Neural progenitor cell (in vitro differentiated cells): ENCODE measurements around the gene PAK4. TPM values are rescaled to one million over a fixed set of nuclear protein-coding genes. Genes with fewer than 3 reads are reported as not detected.

Experiments used
- DNase-seq: peaks from one replicate; pipeline ENCODE4 v3.0.0-alpha.2; 2016; ENCODE audit warnings: low spot score
- H2AFZ ChIP-seq: fragments of 200-600 bp; sonication (generic); replicated peaks from 2 replicates; pipeline ENCODE4 v1.6.1; 2016; ENCODE audit warnings: antibody characterized with exemption
- H3F3A ChIP-seq: fragments of 200-600 bp; sonication (generic); 2 replicates; pipeline ENCODE4 v1.6.1; 2016; ENCODE audit warnings: antibody characterized with exemption, low read depth
- H3K27ac ChIP-seq: fragments of 200-600 bp; sonication (generic); 2 replicates; pipeline ENCODE4 v1.5.1; 2016; ENCODE audit warnings: mild to moderate bottlenecking
- H3K27me3 ChIP-seq: fragments of 200-600 bp; sonication (generic); 2 replicates; pipeline ENCODE4 v1.6.1; 2016; ENCODE audit warnings: mild to moderate bottlenecking, moderate library complexity
- H3K36me3 ChIP-seq: fragments of 200-600 bp; sonication (generic); 2 replicates; pipeline ENCODE4 v1.5.1; 2016
- H3K4me1 ChIP-seq: fragments of 200-600 bp; sonication (generic); 2 replicates; pipeline ENCODE4 v1.6.1; 2016; ENCODE audit warnings: mixed run types
- H3K4me2 ChIP-seq: fragments of 200-600 bp; sonication (generic); 2 replicates; pipeline ENCODE4 v1.6.1; 2016
- H3K4me3 ChIP-seq: fragments of 200-600 bp; sonication (generic); 2 replicates; pipeline ENCODE4 v1.5.1; 2016
- H3K79me2 ChIP-seq: fragments of 200-600 bp; sonication (generic); 2 replicates; pipeline ENCODE4 v1.6.1; 2016; ENCODE audit warnings: low read depth
- H3K9ac ChIP-seq: fragments of 200-600 bp; sonication (generic); 2 replicates; pipeline ENCODE4 v1.6.1; 2016
- H3K9me3 ChIP-seq: fragments of 200-600 bp; sonication (generic); 2 replicates; pipeline ENCODE4 v1.5.1; 2016; ENCODE audit warnings: low read depth
- H4K20me1 ChIP-seq: fragments of 200-600 bp; sonication (generic); 2 replicates; pipeline ENCODE4 v1.6.1; 2016; ENCODE audit warnings: low read depth
- H3K27ac Mint-ChIP-seq: 3 replicates; pipeline ENCODE4 v1.8.0; 2021; ENCODE audit warnings: mixed read lengths
- H3K27me3 Mint-ChIP-seq: 2 replicates; pipeline ENCODE4 v1.8.0; 2022; ENCODE audit warnings: low read depth, mild to moderate bottlenecking, inconsistent platforms, moderate library complexity, mixed read lengths; ENCODE audit not compliant: insufficient read depth
- H3K36me3 Mint-ChIP-seq: 3 replicates; pipeline ENCODE4 v1.8.0; 2021; ENCODE audit warnings: mixed read lengths
- H3K4me1 Mint-ChIP-seq: 3 replicates; pipeline ENCODE4 v1.8.0; 2021; ENCODE audit warnings: mixed read lengths
- H3K4me3 Mint-ChIP-seq: 3 replicates; pipeline ENCODE4 v1.8.0; 2021; ENCODE audit warnings: mild to moderate bottlenecking, moderate library complexity, mixed read lengths
- H3K9me3 Mint-ChIP-seq: 3 replicates; pipeline ENCODE4 v1.8.0; 2020; ENCODE audit warnings: mixed read lengths
- CTCF ChIP-seq: fragments of 200-600 bp; sonication (generic); IDR thresholded peaks from 2 replicates; pipeline ENCODE4 v1.5.1; 2017; ENCODE audit warnings: antibody characterized with exemption, mild to moderate bottlenecking
- EZH2 ChIP-seq: fragments of 200-600 bp; sonication (generic); IDR thresholded peaks from 2 replicates; pipeline ENCODE4 v1.6.1; 2017; ENCODE audit warnings: antibody characterized with exemption, mild to moderate bottlenecking, moderate library complexity
- EZH2phosphoT487 ChIP-seq: fragments of 200-600 bp; sonication (generic); IDR thresholded peaks from 2 replicates; pipeline ENCODE4 v1.6.1; 2017; ENCODE audit warnings: antibody characterized with exemption
- total RNA-seq: library from RNA; depleted of rRNA; stranded (reverse); fragments of >200 nt; gene quantifications from 2 replicates; pipeline ENCODE4 v1.2.3, GENCODE V29; 2015; ENCODE audit warnings: low replicate concordance

The PAK4 gene
- total RNA-seq, 1 donor from 2014 or later, result 9.7 TPM

DNA sequence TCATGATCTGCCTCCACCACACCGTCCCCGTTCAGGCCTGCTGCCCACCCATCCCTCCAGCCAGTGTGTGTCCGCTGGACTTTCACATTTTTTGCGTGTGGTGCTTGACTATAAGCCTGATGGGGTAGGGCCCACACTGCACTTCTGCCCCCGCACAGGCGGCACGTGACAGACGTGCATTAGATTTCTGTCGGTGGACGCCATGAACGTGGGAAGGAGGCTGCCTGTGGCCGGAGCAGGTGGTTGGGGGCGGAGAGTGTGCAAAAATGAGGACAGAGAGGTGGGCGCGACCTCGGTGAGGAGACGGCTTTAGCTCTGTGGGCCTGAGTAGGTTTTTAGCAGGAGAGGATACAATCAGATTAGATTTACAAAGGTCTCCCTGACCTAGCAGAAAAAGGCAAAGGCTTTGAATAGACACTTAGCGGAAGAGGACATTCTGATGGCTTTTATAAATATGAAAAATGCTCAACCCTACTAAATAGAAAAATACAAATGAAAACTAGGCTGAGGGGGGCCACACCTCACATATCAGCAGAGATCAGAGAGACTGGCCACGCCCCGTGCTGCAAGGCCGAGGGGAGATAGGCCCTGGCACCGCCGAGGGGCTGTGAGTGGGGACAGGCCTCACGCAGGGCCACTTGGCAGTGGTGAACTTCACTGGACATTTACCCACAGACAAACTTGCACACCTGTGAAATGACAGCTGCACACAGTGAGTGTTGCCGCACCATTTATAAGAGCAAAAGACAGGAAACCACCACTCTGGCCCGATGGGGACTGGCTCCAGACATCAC, 25.4 kb downstream of the PAK4 start:
- Histone ChIP-seq H3K4me2 (no peak overlapping the region), H4K20me1 (peaks cover 76% of the 10 kb centered on the region), H3K79me2 (peaks cover 88% of the 10 kb centered on the region), H3K36me3 (peaks cover 5% of the 10 kb centered on the region), H3K9me3 (no peaks in the 10 kb centered on the region), H2AFZ (no peak overlapping the region), H3K4me1 (peaks cover 14% of the 10 kb centered on the region), H3K27me3 (no peaks in the 10 kb centered on the region), H3K27ac (no peak overlapping the region), H3K9ac (no peak overlapping the region), H3F3A (peaks cover 7% of the 10 kb centered on the region), H3K4me3 (no peak overlapping the region)
- peaks cover 14% of the 10 kb centered on the region for H3K36me3 Mint-ChIP-seq
- H3K4me3 Mint-ChIP-seq, result no peak overlapping the region
- TF ChIP-seq EZH2phosphoT487 (no peak), EZH2 (no peak), CTCF (no peak)
- peaks cover 7% of the 10 kb centered on the region for H3K27me3 Mint-ChIP-seq
- H3K4me1 Mint-ChIP-seq, result peaks cover 14% of the 10 kb centered on the region
- no peak for DNase-seq
- peaks cover 2% of the 10 kb centered on the region for H3K9me3 Mint-ChIP-seq
- no peak overlapping the region for H3K27ac Mint-ChIP-seq

DNA sequence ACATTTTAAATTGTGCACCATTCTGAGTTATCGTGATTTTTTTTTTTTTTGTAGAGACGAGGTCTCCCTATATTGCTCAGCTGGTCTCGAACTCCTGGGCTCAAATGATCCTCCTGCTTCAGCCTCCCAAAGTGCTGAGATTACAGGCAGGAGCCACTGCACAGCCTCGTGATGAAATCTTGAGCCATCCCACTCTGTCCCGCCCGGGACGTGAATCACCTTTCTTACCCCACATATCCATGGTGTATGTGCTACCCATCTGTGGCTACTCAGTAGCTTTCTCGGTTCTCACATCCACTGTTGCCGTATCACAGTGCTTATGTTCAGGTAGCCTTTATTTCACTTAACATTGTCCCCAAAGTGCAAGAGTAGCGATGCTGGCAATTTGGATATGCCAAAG, 26.5 kb downstream of the PAK4 start:
- DNase-seq, result no peak
- Histone ChIP-seq H3F3A (no peaks in the 10 kb centered on the region), H3K36me3 (peaks cover 5% of the 10 kb centered on the region), H2AFZ (no peak overlapping the region), H3K4me3 (no peak overlapping the region), H4K20me1 (peaks cover 77% of the 10 kb centered on the region), H3K9me3 (no peaks in the 10 kb centered on the region), H3K79me2 (peaks cover 85% of the 10 kb centered on the region), H3K27ac (no peak overlapping the region), H3K27me3 (no peaks in the 10 kb centered on the region), H3K4me1 (peaks cover 13% of the 10 kb centered on the region), H3K4me2 (no peak overlapping the region), H3K9ac (no peak overlapping the region)
- H3K27me3 Mint-ChIP-seq, result peaks cover 7% of the 10 kb centered on the region
- TF ChIP-seq EZH2phosphoT487, result no peak
- no peak for TF ChIP-seq EZH2
- TF ChIP-seq CTCF, result no peak
- no peak overlapping the region for H3K27ac Mint-ChIP-seq
- no peak overlapping the region for H3K4me3 Mint-ChIP-seq
- H3K9me3 Mint-ChIP-seq, result peaks cover 2% of the 10 kb centered on the region
- peaks cover 17% of the 10 kb centered on the region for H3K4me1 Mint-ChIP-seq
- H3K36me3 Mint-ChIP-seq, result peaks cover 14% of the 10 kb centered on the region

GRCh38 chr19:39154100-39154628, 28.6 kb downstream of the PAK4 start:
- H3K27ac Mint-ChIP-seq, result peak overlapping the region; percentile 22
- H3K36me3 ChIP-seq, result peaks cover under 1% of the 10 kb centered on the region
- no peak overlapping the region for H3K4me2 ChIP-seq
- H3K27ac ChIP-seq, result no peak overlapping the region
- H3K79me2 ChIP-seq, result peaks cover 75% of the 10 kb centered on the region
- H3K27me3 Mint-ChIP-seq, result peaks cover 2% of the 10 kb centered on the region
- peaks cover 24% of the 10 kb centered on the region for H3K4me1 Mint-ChIP-seq
- H2AFZ ChIP-seq, result no peak overlapping the region
- TF ChIP-seq EZH2 (no peak), CTCF (no peak), EZH2phosphoT487 (no peak)
- H4K20me1 ChIP-seq, result peaks cover 92% of the 10 kb centered on the region
- H3K9me3 ChIP-seq, result no peaks in the 10 kb centered on the region
- no peaks in the 10 kb centered on the region for H3K27me3 ChIP-seq
- no peak overlapping the region for H3K4me3 ChIP-seq
- no peak overlapping the region for H3K9ac ChIP-seq
- DNase-seq, result no peak
- peaks cover 6% of the 10 kb centered on the region for H3K36me3 Mint-ChIP-seq
- peaks cover 11% of the 10 kb centered on the region for H3K4me1 ChIP-seq
- H3K4me3 Mint-ChIP-seq, result no peak overlapping the region
- no peaks in the 10 kb centered on the region for H3F3A ChIP-seq
- H3K9me3 Mint-ChIP-seq, result no peaks in the 10 kb centered on the region
